ENCODE data around the gene USP44.

DNA sequence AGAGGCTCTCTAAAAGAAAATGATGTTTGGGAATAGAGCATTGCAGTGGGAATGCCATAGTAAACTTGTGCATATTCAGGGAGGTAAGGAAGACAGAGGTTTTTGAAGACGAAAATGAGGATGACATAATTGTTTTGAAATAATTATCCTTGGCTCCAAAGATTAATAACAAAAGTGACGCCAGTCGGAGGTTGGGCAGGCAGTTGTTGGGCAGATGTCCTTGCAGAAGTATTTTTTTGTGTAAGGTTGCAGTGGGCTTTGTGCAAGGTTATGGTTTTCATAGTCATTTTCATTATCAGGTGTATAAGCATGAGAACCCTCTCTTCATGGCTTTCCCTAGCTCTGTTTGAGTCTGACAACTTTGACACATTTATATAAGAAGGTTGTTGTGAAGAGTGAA is 42.0 kb downstream of the USP44 start:
- TF ChIP-seq POLR2A (IDR thresholded peaks at IDR 0.05) = no peak
- TF ChIP-seq, protein P1, sequence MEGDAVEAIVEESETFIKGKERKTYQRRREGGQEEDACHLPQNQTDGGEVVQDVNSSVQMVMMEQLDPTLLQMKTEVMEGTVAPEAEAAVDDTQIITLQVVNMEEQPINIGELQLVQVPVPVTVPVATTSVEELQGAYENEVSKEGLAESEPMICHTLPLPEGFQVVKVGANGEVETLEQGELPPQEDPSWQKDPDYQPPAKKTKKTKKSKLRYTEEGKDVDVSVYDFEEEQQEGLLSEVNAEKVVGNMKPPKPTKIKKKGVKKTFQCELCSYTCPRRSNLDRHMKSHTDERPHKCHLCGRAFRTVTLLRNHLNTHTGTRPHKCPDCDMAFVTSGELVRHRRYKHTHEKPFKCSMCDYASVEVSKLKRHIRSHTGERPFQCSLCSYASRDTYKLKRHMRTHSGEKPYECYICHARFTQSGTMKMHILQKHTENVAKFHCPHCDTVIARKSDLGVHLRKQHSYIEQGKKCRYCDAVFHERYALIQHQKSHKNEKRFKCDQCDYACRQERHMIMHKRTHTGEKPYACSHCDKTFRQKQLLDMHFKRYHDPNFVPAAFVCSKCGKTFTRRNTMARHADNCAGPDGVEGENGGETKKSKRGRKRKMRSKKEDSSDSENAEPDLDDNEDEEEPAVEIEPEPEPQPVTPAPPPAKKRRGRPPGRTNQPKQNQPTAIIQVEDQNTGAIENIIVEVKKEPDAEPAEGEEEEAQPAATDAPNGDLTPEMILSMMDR (IDR thresholded peaks at IDR 0.05) = no peak
- TF ChIP-seq POLR2AphosphoS5 (IDR thresholded peaks at IDR 0.05) = no peak

Measured in prostate gland (tissue), 2 donors.